ENCODE results near the gene ZNF182.
"Not testable (repeated sequence)": the region's sequence is repeated elsewhere in the genome, so short reads cannot be mapped to it uniquely, and the experiment has no call there.

ZNF182 gene

GRCh38 chrX:47936224-47936939 is 67.4 kb downstream of the ZNF182 start:
- TF ChIP-seq CTCF (IDR thresholded peaks at IDR 0.05; ENCODE audit: borderline replicate concordance, control extremely low read depth, extremely low read depth, insufficient read depth, missing control alignments) = no peak
- in situ Hi-C loops (cut with MboI; ENCODE audit: low sequenced_read_pairs, unreplicated experiment) = no loop called here
- no peak for DNase-seq (ENCODE audit: low spot score)

- no peak for TF ChIP-seq CTCF (IDR thresholded peaks at IDR 0.05; ENCODE audit: borderline replicate concordance, control extremely low read depth, extremely low read depth, insufficient read depth, missing control alignments)
- DNase-seq (ENCODE audit: low spot score) = no peak
- in situ Hi-C loops (cut with MboI; ENCODE audit: low sequenced_read_pairs, unreplicated experiment) = no loop called here
Measured at GRCh38 chrX:47933946-47934345, 69.8 kb downstream of the ZNF182 start.

- DNase-seq (ENCODE audit: low spot score); in situ Hi-C loops (cut with MboI; ENCODE audit: low sequenced_read_pairs, unreplicated experiment): not testable (repeated sequence)
Measured at GRCh38 chrX:47931970-47932369, 71.8 kb downstream of the ZNF182 start.

GRCh38 chrX:47927212-47927611 is 76.6 kb downstream of the ZNF182 start:
- no peak for TF ChIP-seq CTCF (IDR thresholded peaks at IDR 0.05; ENCODE audit: borderline replicate concordance, control extremely low read depth, extremely low read depth, insufficient read depth, missing control alignments)
- peak; percentile 11 for DNase-seq (ENCODE audit: low spot score)
- in situ Hi-C loops (cut with MboI; ENCODE audit: low sequenced_read_pairs, unreplicated experiment) = no loop called here
